ENCODE results near the gene CAPRIN1. TPM values are rescaled to one million over a fixed set of nuclear protein-coding genes. Genes with fewer than 3 reads are reported as not detected.
"Not testable (repeated sequence)": the region's sequence is repeated elsewhere in the genome, so short reads cannot be mapped to it uniquely, and the experiment has no call there.

The CAPRIN1 gene
- total RNA-seq, 1 experiment from 2014 or later = 188 TPM

DNA sequence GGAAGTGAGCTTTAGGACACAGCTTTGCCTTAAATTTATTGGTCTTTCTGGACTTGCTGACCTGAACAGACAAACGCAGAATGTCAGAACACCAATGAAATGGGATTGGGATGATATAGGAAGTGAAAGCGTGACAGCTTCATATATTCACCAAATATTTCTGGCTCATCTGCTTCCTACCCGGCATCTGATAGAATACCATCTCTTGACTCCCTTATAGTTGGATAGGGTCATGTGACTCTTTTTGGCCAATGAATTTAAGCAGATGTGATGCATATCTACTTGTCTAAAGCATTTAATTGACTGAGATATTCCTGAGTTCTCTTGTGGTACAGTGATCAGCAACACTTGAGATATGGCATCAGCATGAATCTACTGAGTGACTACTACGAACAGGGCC is 2.5 kb upstream of the CAPRIN1 start:
- no peak for DNase-seq (ENCODE audit: low spot score)

DNA sequence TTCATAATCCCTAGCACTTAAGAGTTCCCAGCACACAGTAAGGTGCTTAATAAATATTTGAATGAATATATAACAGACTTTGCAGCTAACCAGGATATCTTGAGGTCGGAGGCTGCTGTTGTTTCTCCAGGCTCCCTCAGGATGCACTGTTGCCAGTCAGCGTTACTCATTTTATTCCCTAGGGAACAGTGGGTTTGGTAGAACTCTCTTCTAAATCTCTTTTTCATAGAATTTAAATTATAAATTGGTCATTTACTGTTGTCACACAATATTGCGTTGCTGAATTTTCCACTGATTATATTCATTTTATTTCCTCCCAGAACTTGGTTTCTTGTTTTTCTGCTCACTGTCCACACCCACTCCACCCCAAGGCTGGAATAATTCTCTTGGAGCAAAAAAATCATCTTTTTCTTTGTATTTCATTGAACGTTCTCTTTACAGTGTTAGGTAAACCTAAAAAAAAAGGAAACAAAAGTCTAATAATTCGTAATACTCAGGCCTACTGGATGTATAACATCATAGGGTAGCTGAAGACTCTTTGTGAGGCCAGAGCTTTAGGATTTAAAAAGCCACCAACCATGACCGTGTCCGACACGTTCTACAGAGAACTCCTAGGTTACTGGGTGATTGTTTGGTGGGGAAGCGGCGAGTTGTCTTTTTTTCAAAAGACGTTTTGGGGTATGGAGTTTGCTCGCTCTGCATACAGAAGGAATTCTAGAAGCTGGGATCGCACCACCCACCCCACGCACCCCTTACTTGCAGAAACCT is 766 bp upstream of the CAPRIN1 start:
- no peak for DNase-seq (ENCODE audit: low spot score)
- in situ Hi-C loops (cut with HindIII; ENCODE audit: low sequenced_read_pairs) = no loop called here

More for the DNA sequence above, 2.5 kb upstream of the CAPRIN1 start:
- in situ Hi-C loops (cut with HindIII; ENCODE audit: low sequenced_read_pairs) = no loop called here

DNA sequence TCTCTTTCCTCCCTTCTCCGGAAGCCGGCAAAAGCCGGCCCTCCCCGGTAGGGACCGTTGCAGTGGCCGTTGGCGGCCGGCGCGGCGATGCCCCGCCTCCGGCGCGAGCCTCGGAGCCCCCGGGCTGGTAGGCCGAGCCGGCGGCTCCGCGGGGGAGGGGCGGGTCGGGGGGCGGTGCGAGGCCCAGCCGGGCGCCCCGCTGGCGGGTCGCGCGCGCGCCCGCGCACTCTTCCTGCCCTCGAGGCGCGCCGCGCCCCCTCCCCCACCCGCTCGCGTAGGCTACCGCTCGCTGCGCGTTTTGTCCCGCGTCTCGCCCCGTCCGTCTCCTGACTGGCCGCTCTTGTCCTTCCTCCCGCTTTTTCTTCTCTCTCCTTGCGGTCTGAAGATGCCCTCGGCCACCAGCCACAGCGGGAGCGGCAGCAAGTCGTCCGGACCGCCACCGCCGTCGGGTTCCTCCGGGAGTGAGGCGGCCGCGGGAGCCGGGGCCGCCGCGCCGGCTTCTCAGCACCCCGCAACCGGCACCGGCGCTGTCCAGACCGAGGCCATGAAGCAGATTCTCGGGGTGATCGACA is 591 bp downstream of the CAPRIN1 start:
- DNase-seq (ENCODE audit: low spot score) = peak; percentile 75
- in situ Hi-C loops (cut with HindIII; ENCODE audit: low sequenced_read_pairs) = no loop called here

DNA sequence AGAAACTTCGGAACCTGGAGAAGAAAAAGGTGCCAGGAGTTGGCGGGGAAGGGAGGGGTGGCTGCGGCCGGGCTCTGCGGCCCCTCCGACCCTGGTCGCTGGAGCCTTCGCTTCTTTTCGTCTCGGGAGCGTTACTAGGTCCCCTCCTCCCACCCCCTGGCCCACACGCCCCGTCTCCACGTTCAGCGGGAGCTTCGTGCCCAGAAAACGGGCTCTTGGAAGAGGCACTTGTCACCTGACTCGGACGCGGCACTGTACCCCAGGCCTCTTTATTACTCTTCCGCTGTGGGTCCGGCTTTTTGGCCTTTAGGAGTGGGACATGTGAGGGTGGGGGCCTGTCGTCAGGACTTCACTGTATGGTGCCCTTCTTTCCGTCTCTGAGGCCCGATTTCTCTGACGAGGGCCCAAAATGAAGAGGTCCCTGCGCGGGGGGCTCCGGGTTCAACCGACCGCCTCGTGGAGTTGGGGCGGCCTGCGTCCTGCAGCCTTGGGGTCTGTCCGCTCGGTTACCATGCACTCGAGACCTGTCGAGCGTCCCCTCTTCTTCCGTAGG is 1.2 kb downstream of the CAPRIN1 start:
- DNase-seq (ENCODE audit: low spot score) = no peak
- in situ Hi-C loops (cut with HindIII; ENCODE audit: low sequenced_read_pairs) = no loop called here

DNA sequence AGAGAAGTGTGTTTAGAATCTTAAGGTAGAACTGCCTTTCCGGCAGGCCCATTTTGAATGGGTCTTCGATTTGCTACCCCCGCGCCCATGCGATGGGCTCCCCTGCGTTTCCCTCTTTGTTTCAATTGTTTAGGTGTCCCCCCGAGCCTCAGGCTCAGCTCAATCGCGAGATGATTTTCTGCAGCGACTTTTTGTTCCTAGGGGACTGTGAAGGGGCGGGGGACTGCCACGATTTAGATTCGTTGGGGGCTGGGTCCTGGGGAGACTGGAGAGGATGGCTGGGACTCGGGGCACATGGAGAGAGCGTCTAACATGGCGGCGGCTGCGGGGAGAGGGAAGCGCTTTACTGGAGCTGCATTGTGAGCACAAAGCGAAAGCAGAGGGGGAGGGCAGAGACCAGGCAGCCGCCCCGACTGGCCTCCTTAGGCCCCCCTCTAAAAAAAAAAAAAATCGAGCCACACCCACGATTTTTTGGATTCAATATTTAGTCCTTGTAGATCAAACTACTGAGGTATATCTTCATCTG is 1.7 kb downstream of the CAPRIN1 start:
- peak; percentile 52 for DNase-seq (ENCODE audit: low spot score)
- in situ Hi-C loops (cut with HindIII; ENCODE audit: low sequenced_read_pairs) = no loop called here

DNA sequence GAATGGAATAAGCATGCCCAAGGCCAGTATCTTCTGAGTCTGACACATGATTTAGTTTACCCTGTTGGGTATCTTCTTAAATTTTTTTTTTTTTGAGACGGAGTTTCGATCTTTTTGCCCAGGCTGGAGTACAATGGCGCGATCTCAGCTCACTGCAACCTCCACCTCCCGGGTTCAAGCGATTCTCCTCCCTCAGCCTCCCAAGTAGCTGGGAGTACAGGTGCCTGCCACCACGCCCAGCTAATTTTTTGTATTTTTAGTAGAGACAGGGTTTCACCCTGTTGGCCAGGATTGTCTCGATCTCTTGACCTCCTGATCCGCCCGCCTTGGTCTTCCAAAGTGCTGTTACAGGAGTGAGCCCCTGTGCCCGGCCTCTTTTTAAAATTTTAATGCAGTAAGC is 2.8 kb downstream of the CAPRIN1 start:
- in situ Hi-C loops (cut with HindIII; ENCODE audit: low sequenced_read_pairs); DNase-seq (ENCODE audit: low spot score): not testable (repeated sequence)

DNA sequence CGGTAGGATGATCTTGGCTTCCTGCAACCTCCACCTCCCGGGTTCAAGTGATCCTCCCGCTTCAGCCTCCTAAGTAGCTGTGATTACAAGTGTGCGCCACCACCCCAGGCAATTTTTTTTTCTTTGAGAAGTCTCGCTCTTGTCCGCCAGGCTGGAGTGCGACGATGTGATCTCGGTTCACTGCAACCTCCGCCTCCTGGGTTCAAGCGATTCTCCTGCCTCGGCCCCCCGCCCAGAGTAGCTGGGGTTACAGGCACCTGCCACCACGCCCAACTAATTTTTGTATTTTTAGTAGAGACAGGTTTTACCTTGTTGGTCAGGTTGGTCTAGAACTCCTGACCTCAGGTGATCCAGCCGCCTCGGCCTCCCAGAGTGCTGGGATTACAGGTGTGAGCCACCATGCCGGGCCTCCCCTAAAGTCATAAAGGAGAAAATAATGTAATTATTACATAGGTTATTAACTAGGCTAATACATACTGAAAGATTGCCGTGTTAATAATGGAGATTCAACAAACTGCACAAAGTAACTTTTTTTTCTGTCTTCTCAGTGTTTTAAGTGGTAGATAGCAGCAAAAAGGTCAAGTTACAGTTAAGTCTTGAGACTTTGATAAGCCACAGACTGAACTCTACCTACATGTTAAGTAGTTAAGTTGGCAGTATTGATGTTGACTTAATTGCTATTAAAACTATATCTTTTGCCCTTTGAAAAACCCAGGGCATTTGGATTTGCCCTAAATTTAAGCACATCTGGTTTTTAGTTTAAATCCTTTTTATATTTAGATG is 3.9 kb downstream of the CAPRIN1 start:
- DNase-seq (ENCODE audit: low spot score) = no peak
- in situ Hi-C loops (cut with HindIII; ENCODE audit: low sequenced_read_pairs) = no loop called here

DNA sequence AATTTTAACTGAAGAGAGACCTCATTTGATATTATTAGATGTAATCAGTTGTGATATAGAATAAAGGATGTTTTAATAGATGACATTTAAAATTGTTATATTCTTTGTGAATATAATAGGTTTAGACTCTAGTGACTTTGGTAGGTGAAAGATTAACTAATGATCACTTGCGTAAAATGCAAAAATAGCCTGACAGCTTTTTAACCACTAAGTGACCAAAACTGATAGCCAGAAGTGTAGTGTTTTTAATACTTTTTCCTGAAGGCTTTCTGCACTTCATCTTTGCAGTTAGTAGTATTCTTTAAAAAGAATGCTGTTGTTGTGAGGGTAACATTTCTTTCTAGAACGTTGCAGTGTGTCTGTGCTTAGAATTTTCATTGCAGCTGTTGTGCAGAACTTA is 5.1 kb downstream of the CAPRIN1 start:
- in situ Hi-C loops (cut with HindIII; ENCODE audit: low sequenced_read_pairs) = no loop called here
- DNase-seq (ENCODE audit: low spot score) = no peak

DNA sequence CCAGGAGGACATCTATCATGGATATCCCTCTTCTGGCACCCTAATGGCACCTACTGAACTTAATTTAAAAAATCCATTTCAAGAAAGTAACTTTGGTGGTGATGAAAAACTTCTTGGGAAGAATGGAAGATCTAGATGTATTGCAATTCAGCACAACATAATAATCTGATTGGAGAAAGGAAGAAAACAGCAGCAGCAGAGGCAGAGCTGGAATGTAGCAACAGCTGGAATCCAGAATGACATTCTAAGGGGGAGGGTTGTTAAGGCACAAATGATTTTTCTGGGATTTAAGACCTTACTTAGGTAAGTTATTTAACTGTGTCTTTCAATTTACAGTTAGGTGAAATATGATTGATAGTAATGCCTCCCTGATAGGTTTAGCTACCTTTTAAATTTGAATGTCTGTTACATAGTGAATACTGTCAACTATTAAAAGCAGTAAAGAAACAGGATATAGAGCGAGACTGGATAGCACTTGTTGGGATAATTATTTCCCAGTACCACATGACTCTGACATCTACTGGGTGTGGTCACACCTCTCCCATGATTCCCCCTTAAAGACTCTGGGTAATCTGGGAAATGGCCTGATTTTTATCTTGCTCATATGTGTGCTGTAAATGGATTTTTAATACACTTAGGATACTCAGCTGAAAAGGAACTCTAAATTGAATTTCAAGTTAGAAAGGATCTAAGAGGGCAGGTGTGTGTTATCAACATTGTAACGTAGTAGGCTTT is 11.7 kb downstream of the CAPRIN1 start:
- DNase-seq (ENCODE audit: low spot score) = no peak
- in situ Hi-C loops (cut with HindIII; ENCODE audit: low sequenced_read_pairs) = no loop called here

DNA sequence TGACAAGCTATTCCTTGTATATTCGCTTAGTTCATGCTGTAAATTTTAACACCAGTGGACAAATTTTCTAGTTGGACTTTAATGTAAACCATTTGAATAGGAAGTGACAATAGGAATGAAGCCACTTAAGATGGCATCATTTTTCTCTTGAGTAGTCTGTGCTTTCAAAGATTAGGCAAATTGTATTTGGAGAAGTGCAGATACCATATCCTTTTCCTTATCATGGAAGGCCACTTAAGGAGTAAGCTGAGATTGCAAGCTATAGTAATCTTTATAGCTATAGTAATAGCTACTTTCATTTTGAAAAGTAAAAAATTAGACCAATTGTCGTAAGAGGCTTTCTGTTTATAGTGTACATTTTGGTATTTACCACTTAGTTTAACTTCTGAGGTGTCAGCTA is 12.8 kb downstream of the CAPRIN1 start:
- no peak for DNase-seq (ENCODE audit: low spot score)
- in situ Hi-C loops (cut with HindIII; ENCODE audit: low sequenced_read_pairs) = no loop called here

DNA sequence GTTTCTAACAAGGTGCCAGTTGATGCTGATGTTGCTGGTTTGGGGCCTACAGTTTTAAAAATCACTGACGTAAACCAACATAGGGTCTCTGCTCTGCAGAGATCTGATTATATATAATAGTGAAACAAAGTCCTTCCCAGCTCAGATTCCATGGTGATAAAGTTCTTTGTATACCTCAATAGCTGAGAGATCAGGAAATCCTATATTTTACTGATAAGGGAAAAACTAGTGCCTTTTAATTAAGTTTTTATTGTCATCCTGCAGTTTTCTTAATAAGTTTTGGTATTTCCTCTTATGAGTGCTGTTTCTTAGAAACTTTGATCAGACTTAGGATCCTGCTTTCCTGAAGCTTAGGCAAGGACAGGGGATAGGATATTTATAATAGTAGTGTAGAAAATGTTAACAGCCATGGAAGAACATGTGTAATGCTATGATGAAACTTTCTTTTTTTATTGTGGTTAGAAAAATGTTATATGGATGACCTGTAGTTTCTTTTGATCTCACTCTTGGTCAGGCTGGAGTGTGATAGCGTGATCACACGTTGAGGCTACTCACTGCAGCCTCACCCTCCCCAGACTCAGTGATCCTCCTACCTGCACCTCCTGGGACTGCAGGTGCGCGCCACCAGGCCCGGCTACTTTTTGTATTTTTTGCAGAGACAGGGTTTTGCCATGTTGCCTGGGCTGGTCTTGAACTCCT is 14.1 kb downstream of the CAPRIN1 start:
- no peak for DNase-seq (ENCODE audit: low spot score)
- in situ Hi-C loops (cut with HindIII; ENCODE audit: low sequenced_read_pairs) = no loop called here

DNA sequence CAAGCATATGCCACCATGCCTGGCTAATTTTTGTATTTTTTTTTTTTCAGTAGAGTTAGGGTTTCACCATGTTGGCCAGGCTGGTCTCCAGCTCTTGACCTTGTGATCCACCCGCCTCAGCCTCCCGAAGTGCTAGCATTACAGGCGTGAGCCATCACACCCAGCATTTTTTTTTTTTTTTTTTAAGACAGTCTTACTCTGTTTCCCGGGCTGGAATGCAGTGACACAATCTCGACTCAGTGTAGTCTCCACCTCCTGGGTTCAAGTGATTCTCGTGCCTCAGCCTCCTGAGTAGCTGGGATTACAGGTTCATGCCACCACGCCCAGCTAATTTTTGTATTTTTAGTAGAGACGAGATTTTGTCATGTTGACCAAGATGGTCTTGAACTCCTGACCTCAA is 15.2 kb downstream of the CAPRIN1 start:
- DNase-seq (ENCODE audit: low spot score); in situ Hi-C loops (cut with HindIII; ENCODE audit: low sequenced_read_pairs): not testable (repeated sequence)

DNA sequence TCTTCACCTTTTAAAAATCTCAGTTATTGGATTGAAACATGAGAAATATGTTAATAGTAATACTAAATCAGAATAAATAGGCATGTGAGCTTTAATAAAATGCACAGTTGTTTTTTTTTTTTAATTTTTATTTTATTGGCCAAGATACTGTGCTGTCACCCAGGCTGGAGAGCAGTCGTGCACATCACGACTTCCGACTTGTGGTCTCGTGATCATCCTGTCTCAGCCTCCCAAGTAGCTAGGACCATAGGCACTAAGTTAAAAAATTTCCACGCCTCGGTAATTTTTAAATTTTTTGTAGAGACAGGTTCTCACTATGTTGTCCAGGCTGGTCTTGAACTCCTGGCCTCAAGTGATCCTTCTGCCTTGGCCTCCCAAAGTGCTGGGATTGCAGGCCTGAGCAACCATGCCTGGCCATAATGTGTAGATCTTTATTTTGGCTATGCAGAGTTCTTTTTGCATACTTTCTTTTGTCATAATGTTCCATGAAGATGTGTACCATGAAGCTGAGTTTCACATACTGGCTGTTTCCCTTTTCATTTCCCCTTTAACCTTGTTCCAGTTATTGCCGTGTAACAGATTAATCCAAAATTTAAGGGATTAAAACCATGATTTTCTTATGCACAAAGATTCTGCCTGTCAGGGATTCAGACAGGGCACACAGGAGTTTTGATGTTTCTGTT is 16.0 kb downstream of the CAPRIN1 start:
- DNase-seq (ENCODE audit: low spot score) = no peak
- in situ Hi-C loops (cut with HindIII; ENCODE audit: low sequenced_read_pairs) = no loop called here

DNA sequence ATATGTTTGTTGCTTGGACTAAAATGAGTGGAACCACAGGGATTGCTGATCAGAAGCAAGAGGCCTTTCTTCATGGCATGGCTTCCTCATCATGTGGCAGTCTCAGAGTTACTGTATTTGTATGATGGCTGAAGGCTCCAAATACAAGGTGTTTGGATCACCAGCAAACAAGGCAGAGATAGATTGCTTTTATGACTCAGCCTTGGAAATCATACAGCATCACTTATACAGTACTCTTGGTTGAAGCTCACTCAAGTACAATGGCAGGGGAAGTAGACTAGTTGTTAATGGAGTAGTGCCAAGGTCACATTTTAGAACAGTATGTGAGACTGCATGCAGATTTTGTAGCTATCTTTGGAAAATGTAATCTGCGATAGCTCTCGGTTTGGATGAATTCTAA is 16.6 kb downstream of the CAPRIN1 start:
- peak; percentile 30 for DNase-seq (ENCODE audit: low spot score)
- in situ Hi-C loops (cut with HindIII; ENCODE audit: low sequenced_read_pairs) = no loop called here

DNA sequence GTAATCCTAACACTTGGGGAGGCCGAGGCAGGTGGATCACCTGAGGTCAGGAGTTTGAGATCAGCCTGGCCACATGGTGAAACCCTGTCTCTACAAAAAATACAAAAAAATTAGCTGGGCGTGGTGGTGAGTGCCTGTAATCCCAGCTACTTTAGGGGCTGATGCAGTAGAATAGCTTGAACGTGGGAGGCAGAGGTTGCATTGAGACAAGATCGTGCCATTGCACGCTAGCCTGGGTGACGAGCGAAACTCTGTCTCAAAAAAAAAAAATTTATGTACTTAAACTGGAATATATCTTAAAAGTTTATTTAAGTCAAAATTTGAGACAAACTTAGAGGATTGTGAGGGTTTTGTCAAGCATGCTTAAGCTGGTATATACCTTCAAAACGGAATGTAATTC is 19.8 kb downstream of the CAPRIN1 start:
- DNase-seq (ENCODE audit: low spot score); in situ Hi-C loops (cut with HindIII; ENCODE audit: low sequenced_read_pairs): not testable (repeated sequence)

DNA sequence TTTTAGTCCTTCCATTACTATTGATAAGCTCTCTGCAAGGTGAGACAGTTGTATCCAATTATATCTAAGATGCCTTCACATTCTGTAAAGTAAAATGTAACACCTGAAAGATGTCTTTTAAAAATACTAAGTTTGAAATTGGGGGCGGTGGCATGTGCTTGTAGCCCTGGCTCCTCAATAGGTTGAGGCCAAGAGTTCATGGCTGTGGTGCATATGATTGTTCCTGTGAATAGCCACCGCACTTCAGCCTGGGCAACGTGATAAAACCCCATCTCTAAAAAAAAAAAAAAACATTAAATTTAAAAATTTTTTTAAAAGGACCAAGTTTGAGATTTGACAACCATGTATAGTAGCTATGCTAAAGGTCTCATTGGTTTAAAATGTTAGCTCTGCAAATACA is 20.5 kb downstream of the CAPRIN1 start:
- DNase-seq (ENCODE audit: low spot score) = no peak
- in situ Hi-C loops (cut with HindIII; ENCODE audit: low sequenced_read_pairs) = no loop called here

DNA sequence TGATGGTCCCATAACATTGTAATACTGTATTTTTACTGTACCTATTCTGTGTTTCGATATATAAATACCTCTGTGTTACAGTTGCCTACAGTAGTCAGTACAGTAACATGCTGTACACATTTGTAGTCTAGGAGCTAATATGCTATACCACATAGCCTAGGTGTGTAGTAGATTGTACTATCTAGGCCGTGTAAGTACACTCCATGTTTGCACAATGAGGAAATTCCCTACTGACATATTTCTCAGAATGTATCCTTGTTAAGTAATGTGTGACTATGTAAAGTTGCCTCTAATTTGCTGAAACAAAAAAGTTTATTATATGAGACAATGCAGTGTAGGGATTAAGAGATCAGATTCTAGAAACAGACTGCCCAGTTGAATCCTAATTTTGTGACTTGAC is 21.3 kb downstream of the CAPRIN1 start:
- DNase-seq (ENCODE audit: low spot score) = no peak
- in situ Hi-C loops (cut with HindIII; ENCODE audit: low sequenced_read_pairs) = no loop called here

DNA sequence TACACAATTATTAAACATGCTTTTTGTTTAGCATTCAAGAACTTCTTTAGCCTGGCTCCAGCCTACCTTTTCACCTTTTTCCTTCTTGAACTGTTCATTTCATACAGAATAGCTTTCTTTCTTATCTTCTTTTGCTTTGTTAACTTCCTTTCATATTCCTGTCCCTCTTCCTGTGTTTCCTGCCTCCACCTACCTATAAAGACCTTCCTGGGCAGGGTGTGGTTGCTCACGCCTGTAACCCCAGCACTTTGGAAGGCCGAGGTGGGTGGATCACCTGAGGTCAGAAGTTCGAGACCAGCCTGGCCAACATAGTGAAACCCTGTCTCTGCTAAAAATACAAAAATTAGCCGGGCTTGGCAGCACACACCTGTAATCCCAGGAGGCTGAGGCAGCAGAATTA is 22.9 kb downstream of the CAPRIN1 start:
- in situ Hi-C loops (cut with HindIII; ENCODE audit: low sequenced_read_pairs) = no loop called here
- DNase-seq (ENCODE audit: low spot score) = no peak
